HEK293T (cell line): ENCODE data around the gene PTS.

Experiments
- FOXM1 ChIP-seq: fragments of 450-650 bp; IDR thresholded peaks from 2 replicates; pipeline ENCODE4 v1.6.1; 2017; ENCODE audit warnings: mild to moderate bottlenecking, borderline replicate concordance
- SP1 ChIP-seq: fragments of 450-650 bp; IDR thresholded peaks from 2 replicates; pipeline ENCODE4 v1.6.1; 2017
- TARDBP ChIP-seq: fragments of 450-650 bp; IDR thresholded peaks from 2 replicates; pipeline ENCODE4 v1.6.1; 2016

DNA sequence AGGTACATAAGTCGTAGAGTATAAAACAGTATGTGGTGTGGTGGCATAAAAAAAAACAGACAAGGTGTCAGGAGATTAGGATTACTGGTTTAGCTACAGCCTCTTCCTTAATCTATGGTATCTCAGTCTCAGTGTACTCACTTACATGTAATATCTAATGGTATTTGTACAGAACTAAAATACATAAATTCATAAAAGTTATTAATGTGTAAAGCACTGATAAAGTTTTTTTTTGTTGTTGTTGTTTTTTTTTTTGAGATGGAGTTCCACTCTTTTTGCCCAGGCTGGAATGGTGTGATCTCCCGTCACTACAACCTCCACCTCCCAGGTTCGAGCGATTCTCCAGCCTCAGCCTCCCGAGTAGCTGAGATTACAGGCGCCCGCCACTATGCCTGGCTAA lies 2.9 kb downstream of the PTS start:
- no peak for TF ChIP-seq FOXM1
- TF ChIP-seq TARDBP, result no peak
- no peak for TF ChIP-seq SP1
